H1 (cell line): Measurements from ENCODE around the gene WDR11. TPM values are rescaled to one million over a fixed set of nuclear protein-coding genes. Genes with fewer than 3 reads are reported as not detected.

Source experiments
- CTCF ChIA-PET: fragments of 300-600 bp; sonication (Branson Sonifier 250); formaldehyde crosslinking; loops from one replicate; lab custom pipeline; 2021; ENCODE audit not compliant: partially characterized antibody; lab: Charles Lee
- POLR2A ChIA-PET: fragments of 300-600 bp; sonication (Branson Sonifier 250); formaldehyde crosslinking; loops from one replicate; lab custom pipeline; 2021; ENCODE audit warnings: inconsistent platforms; ENCODE audit not compliant: partially characterized antibody; lab: Charles Lee
- DNase-seq, 2 experiments: peaks; one replicate each; pipeline versions ENCODE4 v3.0.0 to v3.0.0-alpha.2; 2010 to 2022; ENCODE audit warnings: low spot score in 2 of 2, low read depth in 1 of 2, mixed read lengths in 1 of 2
- FAIRE-seq: peaks from 2 replicates; lab custom pipeline; 2011; peaks lifted over from hg19 to GRCh38; lab: Jason Lieb, UNC
- H2AFZ ChIP-seq: 2 replicates; pipeline ENCODE4 v1.8.1; 2012; ENCODE audit warnings: low read length, inconsistent platforms
- H2AK5ac ChIP-seq: 2 replicates; pipeline ENCODE4 v1.6.1; 2013; ENCODE audit warnings: low read depth, low read length
- H2BK120ac ChIP-seq: replicated peaks from 2 replicates; pipeline ENCODE3; 2013; ENCODE audit warnings: low read depth, low read length, inconsistent platforms
- H2BK12ac ChIP-seq: 2 replicates; pipeline ENCODE4 v1.6.1; 2013; ENCODE audit warnings: low read depth, low read length
- H2BK15ac ChIP-seq: 2 replicates; pipeline ENCODE4 v1.6.1; 2013; ENCODE audit warnings: low read length
- H2BK20ac ChIP-seq: 2 replicates; pipeline ENCODE4 v1.6.1; 2013; ENCODE audit warnings: low read length
- H2BK5ac ChIP-seq: 2 replicates; pipeline ENCODE4 v1.6.1; 2013; ENCODE audit warnings: low read depth, low read length
- H3K14ac ChIP-seq: 2 replicates; pipeline ENCODE4 v1.6.1; 2013; ENCODE audit warnings: inconsistent platforms; ENCODE audit not compliant: insufficient read length
- H3K18ac ChIP-seq: 2 replicates; pipeline ENCODE4 v1.6.1; 2013; ENCODE audit warnings: low read length; ENCODE audit errors: extremely low read depth
- H3K23ac ChIP-seq: 2 replicates; pipeline ENCODE4 v1.6.1; 2013; ENCODE audit warnings: inconsistent platforms; ENCODE audit not compliant: insufficient read length
- H3K23me2 ChIP-seq: 2 replicates; pipeline ENCODE4 v1.6.1; 2013; ENCODE audit warnings: low read depth, low read length
- H3K27ac ChIP-seq: 2 replicates; pipeline ENCODE4 v1.6.1; 2011; ENCODE audit warnings: low read depth, low read length, inconsistent platforms
- H3K27me3 ChIP-seq, 4 experiments: replicated peaks in 1 of 4; 1 replicate in 1 of 4; 2 replicates in 3 of 4; pipeline versions ENCODE4 v1.6.1 to v1.8.1; 2011 to 2013; ENCODE audit warnings: low read length in 3 of 4, mild to moderate bottlenecking in 3 of 4, inconsistent platforms in 2 of 4, mixed read lengths in 2 of 4, moderate library complexity in 1 of 4; ENCODE audit not compliant: control insufficient read depth in 3 of 4, insufficient read depth in 3 of 4; ENCODE audit errors: extremely low read depth in 1 of 4
- H3K36me3 ChIP-seq, 4 experiments: 2 replicates each; pipeline versions ENCODE4 v1.6.1 to v1.8.1; 2011 to 2013; ENCODE audit warnings: mild to moderate bottlenecking in 4 of 4, low read length in 3 of 4, moderate library complexity in 2 of 4, control low read depth in 1 of 4, inconsistent platforms in 1 of 4; ENCODE audit not compliant: insufficient read depth in 4 of 4, control insufficient read depth in 2 of 4
- H3K4ac ChIP-seq: replicated peaks from 2 replicates; pipeline ENCODE3; 2013; ENCODE audit warnings: low read length, low read depth, mixed read lengths, inconsistent platforms; ENCODE audit not compliant: insufficient read length
- H3K4me1 ChIP-seq, 4 experiments: replicated peaks in 1 of 4; 1 replicate in 1 of 4; 2 replicates in 3 of 4; pipeline versions ENCODE4 v1.6.1 to v1.8.1; 2011 to 2013; ENCODE audit warnings: low read length in 3 of 4, inconsistent platforms in 2 of 4, mixed read lengths in 1 of 4; ENCODE audit not compliant: insufficient read depth in 4 of 4, control insufficient read depth in 3 of 4
- H3K4me2 ChIP-seq, 2 experiments: 2 replicates each; pipeline versions ENCODE4 v1.6.1 to v1.8.1; 2011 to 2013; ENCODE audit warnings: low read depth in 2 of 2, low read length in 2 of 2, control low read depth in 1 of 2, inconsistent platforms in 1 of 2, mild to moderate bottlenecking in 1 of 2; ENCODE audit not compliant: insufficient read depth in 1 of 2
- H3K4me3 ChIP-seq, 4 experiments: fragments of 200-600, 300-600 bp in 1 of 4; sonication (generic), shearing (Covaris generic), sonication (Bioruptor Twin) in 1 of 4; 2 replicates each; pipeline versions ENCODE4 v1.5.1 to v1.8.1; 2011 to 2016; ENCODE audit warnings: low read length in 4 of 4, low read depth in 3 of 4, control low read depth in 2 of 4, inconsistent platforms in 2 of 4, mild to moderate bottlenecking in 2 of 4, mixed read lengths in 1 of 4, moderate library complexity in 1 of 4; ENCODE audit not compliant: insufficient read depth in 2 of 4; ENCODE audit errors: extremely low read depth in 1 of 4
- H3K56ac ChIP-seq: replicated peaks from 2 replicates; pipeline ENCODE3; 2013; ENCODE audit warnings: low read depth, mild to moderate bottlenecking, mixed read lengths, low read length, inconsistent platforms; ENCODE audit not compliant: insufficient read length
- H3K79me1 ChIP-seq: 2 replicates; pipeline ENCODE4 v1.6.1; 2013; ENCODE audit warnings: low read depth, low read length, control low read depth
- H3K79me2 ChIP-seq, 2 experiments: 2 replicates each; pipeline versions ENCODE4 v1.6.1 to v1.8.1; 2012 to 2013; ENCODE audit warnings: low read length in 2 of 2, mild to moderate bottlenecking in 2 of 2, inconsistent platforms in 1 of 2; ENCODE audit not compliant: insufficient read depth in 2 of 2, control insufficient read depth in 1 of 2
- H3K9ac ChIP-seq, 4 experiments: replicated peaks in 1 of 4; 1 replicate in 1 of 4; 2 replicates in 3 of 4; pipeline versions ENCODE4 v1.6.1 to v1.8.1; 2011 to 2013; ENCODE audit warnings: low read depth in 3 of 4, low read length in 3 of 4, control low read depth in 2 of 4, mild to moderate bottlenecking in 2 of 4, moderate library complexity in 2 of 4, inconsistent platforms in 1 of 4; ENCODE audit errors: extremely low read depth in 1 of 4
- H3K9me3 ChIP-seq, 2 experiments: 2 replicates each; pipeline versions ENCODE4 v1.6.1 to v1.8.1; 2012 to 2013; ENCODE audit warnings: mild to moderate bottlenecking in 2 of 2, moderate library complexity in 2 of 2, control low read depth in 1 of 2, inconsistent platforms in 1 of 2, low read depth in 1 of 2, low read length in 1 of 2, mixed read lengths in 1 of 2; ENCODE audit not compliant: insufficient read depth in 2 of 2
- H4K20me1 ChIP-seq, 2 experiments: replicated peaks in 1 of 2; 2 replicates each; pipeline versions ENCODE3 to v1.8.1; 2011 to 2013; ENCODE audit warnings: inconsistent platforms in 2 of 2, low read length in 2 of 2, mild to moderate bottlenecking in 1 of 2; ENCODE audit not compliant: insufficient read depth in 2 of 2, control insufficient read depth in 1 of 2
- H4K5ac ChIP-seq: 2 replicates; pipeline ENCODE4 v1.6.1; 2013; ENCODE audit warnings: low read length, low read depth, mixed read lengths, inconsistent platforms; ENCODE audit not compliant: insufficient read length
- H4K8ac ChIP-seq: 2 replicates; pipeline ENCODE4 v1.8.0; 2013; ENCODE audit warnings: mild to moderate bottlenecking, moderate library complexity, low read length, inconsistent platforms; ENCODE audit not compliant: insufficient read depth; ENCODE audit errors: extremely low read depth
- H4K91ac ChIP-seq: replicated peaks from 2 replicates; pipeline ENCODE3; 2013; ENCODE audit warnings: low read length, mixed read lengths, inconsistent platforms; ENCODE audit not compliant: insufficient read length
- ASH2L ChIP-seq: fragments of 200-600, 300-600 bp; sonication (generic); IDR thresholded peaks from one replicate; pipeline ENCODE4 v1.7.1; 2017; ENCODE audit warnings: low read length
- GABPA ChIP-seq: IDR thresholded peaks from 2 replicates; pipeline ENCODE4 v1.6.1; 2011; ENCODE audit warnings: mild to moderate bottlenecking, low read length, moderate library complexity, borderline replicate concordance; ENCODE audit not compliant: insufficient read depth
- MAFK ChIP-seq: IDR thresholded peaks from 2 replicates; pipeline ENCODE4 v1.6.1; 2012; ENCODE audit warnings: low read depth, mild to moderate bottlenecking, improper control_type of control experiment, low read length
- MAX ChIP-seq: IDR thresholded peaks from 2 replicates; pipeline ENCODE4 v1.6.1; 2012; ENCODE audit warnings: inconsistent platforms
- POLR2A ChIP-seq, 2 experiments: IDR thresholded peaks; 1 replicate in 1 of 2; 2 replicates in 1 of 2; pipeline ENCODE4 v1.6.1; 2011; ENCODE audit warnings: low read depth in 2 of 2, low read length in 2 of 2, mild to moderate bottlenecking in 2 of 2; ENCODE audit errors: control extremely low read depth in 1 of 2
- RFX5 ChIP-seq: IDR thresholded peaks from 2 replicates; pipeline ENCODE4 v1.6.1; 2011; ENCODE audit warnings: low read depth, low read length, improper control_type of control experiment, borderline replicate concordance
- RNF2 ChIP-seq: fragments of 200-900, 300-1000 bp; sonication (generic); IDR thresholded peaks from 2 replicates; pipeline ENCODE4 v1.7.1; 2016; ENCODE audit warnings: borderline replicate concordance, low read depth, mild to moderate bottlenecking, antibody characterized with exemption, low read length; ENCODE audit not compliant: poor library complexity, severe bottlenecking; ENCODE audit errors: missing control alignments
- RXRA ChIP-seq: IDR thresholded peaks from 2 replicates; pipeline ENCODE4 v1.6.1; 2011; ENCODE audit warnings: low read depth, mild to moderate bottlenecking, low read length, moderate library complexity; ENCODE audit not compliant: insufficient read depth
- SAP30 ChIP-seq: fragments of 300-600 bp; sonication (generic); IDR thresholded peaks from 2 replicates; pipeline ENCODE4 v1.7.1; 2012; ENCODE audit warnings: low read length, moderate library complexity, mild to moderate bottlenecking, inconsistent platforms; ENCODE audit not compliant: insufficient read depth, insufficient replicate concordance
- SIRT6 ChIP-seq: IDR thresholded peaks from one replicate; pipeline ENCODE4 v1.7.1; 2012; ENCODE audit warnings: low read length, inconsistent platforms
- SRF ChIP-seq: IDR thresholded peaks from 2 replicates; pipeline ENCODE4 v1.6.1; 2011; ENCODE audit warnings: mild to moderate bottlenecking, low read depth, low read length, moderate library complexity
- TAF7 ChIP-seq: optimal IDR thresholded peaks from 2 replicates; pipeline ENCODE3; 2011; ENCODE audit warnings: low read depth, mild to moderate bottlenecking, inconsistent platforms, low read length, moderate library complexity, borderline replicate concordance
- TCF12 ChIP-seq: IDR thresholded peaks from 2 replicates; pipeline ENCODE4 v1.6.1; 2011; ENCODE audit warnings: low read depth, mild to moderate bottlenecking, low read length
- YY1 ChIP-seq: IDR thresholded peaks from 2 replicates; pipeline ENCODE4 v1.6.1; 2011; ENCODE audit warnings: low read depth, mild to moderate bottlenecking, low read length
- WGBS, 2 experiments: shearing (Covaris generic) in 1 of 2; methylation state at CpG; one replicate each; pipeline versions ENCODE4 v1.1.6 to v1.1.7; 2013 to 2015; ENCODE audit warnings: low lambda C conversion rate in 2 of 2, mixed read lengths in 2 of 2, inconsistent platforms in 1 of 2, low coverage in 1 of 2, missing lambda C conversion rate in 1 of 2; ENCODE audit not compliant: insufficient replicate concordance in 2 of 2, insufficient coverage in 1 of 2, insufficient read length in 1 of 2; ENCODE audit errors: extremely low coverage in 1 of 2, missing lambda C conversion rate in 1 of 2; 5-methylcytosine and 5-hydroxymethylcytosine counted together
- polyA plus RNA-seq, 7 experiments: library from polyadenylated mRNA; depleted of rRNA in 3 of 7; stranded (reverse) in 5 of 7; unstranded in 2 of 7; fragments of >200 nt in 5 of 7; fragments of 200-250 nt in 2 of 7; gene quantifications; 1 replicate in 5 of 7; 2 replicates in 1 of 7; 4 replicates in 1 of 7; pipeline versions ENCODE4 v1.2.1 to v1.2.3, GENCODE V29; 2011 to 2013; ENCODE audit warnings: missing spikeins in 2 of 7, mixed read lengths in 2 of 7
- total RNA-seq: library from RNA; stranded (reverse); fragmentation: NEBNext Ultra II Directional; extraction: Animal tissue kit (Norgen Biotek cat#: 25700); gene quantifications from 2 replicates; pipeline ENCODE4 v1.2.1, GENCODE V29; 2021

Gene WDR11
- total and polyA plus RNA-seq, 2 of the 8 experiments (the other 6 are each of a cell fraction or from before 2014, with no cell fraction given) = 39.7 to 41.9 TPM

GRCh38 chr10:120894556-120894955 is 43.4 kb downstream of the WDR11 start:
- H3K14ac ChIP-seq = no peak overlapping the region
- no peaks in the 10 kb centered on the region for H3K79me2 ChIP-seq
- H3K56ac ChIP-seq = no peak overlapping the region
- no peak overlapping the region for H2AFZ ChIP-seq
- no peaks in the 10 kb centered on the region for H4K20me1 ChIP-seq
- POLR2A ChIA-PET = no interaction called here
- H3K4ac ChIP-seq = no peak overlapping the region
- no peaks in the 10 kb centered on the region for H3K27me3 ChIP-seq
- no peak overlapping the region for H2BK15ac ChIP-seq
- H4K8ac ChIP-seq = no peak overlapping the region
- H3K4me3 ChIP-seq = no peak overlapping the region
- no peaks in the 10 kb centered on the region for H3K79me1 ChIP-seq
- no peaks in the 10 kb centered on the region for H3K4me1 ChIP-seq
- no peak overlapping the region for H3K9ac ChIP-seq
- no peak overlapping the region for H2BK5ac ChIP-seq
- H2BK120ac ChIP-seq = no peak overlapping the region
- no peak for FAIRE-seq
- no peak for DNase-seq
- no peak overlapping the region for H4K5ac ChIP-seq
- H3K36me3 ChIP-seq = peaks cover 0 to 26% (median 5%) of the 10 kb centered on the region in 4 experiments; a peak in 5 of 8 replicates
- no peak overlapping the region for H3K27ac ChIP-seq
- no peak overlapping the region for H4K91ac ChIP-seq
- H3K4me2 ChIP-seq = no peak overlapping the region
- no peaks in the 10 kb centered on the region for H3K23me2 ChIP-seq
- CTCF ChIA-PET = no interaction called here
- no peak overlapping the region for H2BK20ac ChIP-seq
- no peak overlapping the region for H3K23ac ChIP-seq
- H2AK5ac ChIP-seq = no peak overlapping the region
- 79% methylated on average over 1 of the region's 1 CpG; no CpG with 5 or more reads in 1 of the 2 experiments for WGBS, 2 experiments
- H3K18ac ChIP-seq = no peak overlapping the region
- H3K9me3 ChIP-seq = no peaks in the 10 kb centered on the region
- no peak overlapping the region for H2BK12ac ChIP-seq
- TF ChIP-seq TCF12 (no peak), SAP30 (no peak), RFX5 (no peak), RNF2 (no peak), RXRA (no peak), TAF7 (no peak), GABPA (no peak), MAFK (no peak), POLR2A (IDR thresholded peaks at IDR 0.05; ENCODE audit: control extremely low read depth in 1 of 2, low read depth in 2 of 2, low read length in 2 of 2) (no peak), SIRT6 (no peak), ASH2L (no peak), YY1 (no peak), SRF (no peak), MAX (no peak)
